GM12878 (cell line): ENCODE measurements around the gene CPSF4L. TPM values are rescaled to one million over a fixed set of nuclear protein-coding genes. Genes with fewer than 3 reads are reported as not detected.

Source experiments
- ATAC-seq: fragments of 200-7000 bp; cut with Tn5 transposase; 3 replicates; pipeline ENCODE4 v1.9.1; 2020; ENCODE audit warnings: mild to moderate bottlenecking, moderate library complexity
- BruUV-seq: library from RNA; stranded (reverse); fragments of 400-500 nt; replicated peaks from 2 replicates; lab custom pipeline; 2021; lab: Mats Ljungman, UMichigan
- CTCF ChIA-PET: fragments of 300-600 bp; sonication (Branson Sonifier 250); formaldehyde crosslinking; extraction: SDS; loops from one replicate; lab custom pipeline; 2021; ENCODE audit warnings: inconsistent platforms; lab: Yijun Ruan, JAX
- POLR2A ChIA-PET: fragments of 350-600 bp; formaldehyde crosslinking; extraction: SDS; loops from one replicate; lab custom pipeline; 2021; ENCODE audit warnings: inconsistent platforms; lab: Charles Lee
- RAD21 ChIA-PET: fragments of 300-600 bp; sonication (Branson Sonifier 250); formaldehyde crosslinking; loops from one replicate; lab custom pipeline; 2023; ENCODE audit warnings: antibody characterized with exemption; ENCODE audit not compliant: unreplicated experiment; lab: Charles Lee
- SMC1A ChIA-PET: fragments of 300-600 bp; sonication (Branson Sonifier 250); formaldehyde crosslinking; loops from one replicate; lab custom pipeline; 2023; ENCODE audit not compliant: unreplicated experiment, uncharacterized antibody; lab: Charles Lee
- DNase-seq: peaks from one replicate; pipeline ENCODE4 v3.0.0-alpha.2; 2011; ENCODE audit warnings: low read depth, low spot score
- FAIRE-seq: peaks from 3 replicates; lab custom pipeline; 2011; peaks lifted over from hg19 to GRCh38; lab: Jason Lieb, UNC
- H2AFZ ChIP-seq: 2 replicates; pipeline ENCODE4 v1.6.0; 2011; ENCODE audit warnings: low read depth, low read length, control low read depth; ENCODE audit not compliant: control insufficient read depth
- H3K27ac ChIP-seq: 2 replicates; pipeline ENCODE4 v1.5.1; 2011; ENCODE audit warnings: control low read depth; ENCODE audit not compliant: control insufficient read depth, insufficient read depth
- H3K27me3 ChIP-seq, 2 experiments: replicated peaks in 1 of 2; 2 replicates each; pipeline versions ENCODE4 v1.6.0 to v1.6.1; 2011; ENCODE audit warnings: low read length in 1 of 2; ENCODE audit not compliant: control insufficient read depth in 2 of 2, insufficient read depth in 2 of 2
- H3K36me3 ChIP-seq, 2 experiments: 2 replicates each; pipeline ENCODE4 v1.5.1; 2011; ENCODE audit warnings: low read length in 1 of 2; ENCODE audit not compliant: control insufficient read depth in 2 of 2, insufficient read depth in 2 of 2
- H3K4me1 ChIP-seq: 2 replicates; pipeline ENCODE4 v1.6.1; 2011; ENCODE audit warnings: mild to moderate bottlenecking, low read length, moderate library complexity, mixed read lengths; ENCODE audit not compliant: control insufficient read depth, insufficient read depth
- H3K4me2 ChIP-seq: 2 replicates; pipeline ENCODE4 v1.6.0; 2011; ENCODE audit warnings: control low read depth; ENCODE audit not compliant: control insufficient read depth, insufficient read depth
- H3K4me3 ChIP-seq: fragments of 200-600 bp; sonication (generic); 2 replicates; pipeline ENCODE4 v1.5.1; 2016
- H3K79me2 ChIP-seq: 2 replicates; pipeline ENCODE4 v1.6.0; 2011; ENCODE audit warnings: low read length; ENCODE audit not compliant: control insufficient read depth, insufficient read depth
- H3K9ac ChIP-seq: 2 replicates; pipeline ENCODE4 v1.8.0; 2011; ENCODE audit warnings: low read length, control low read depth, mixed read lengths; ENCODE audit not compliant: control insufficient read depth, insufficient read depth
- H3K9me3 ChIP-seq: replicated peaks from 3 replicates; pipeline ENCODE4 v1.5.1; 2011; ENCODE audit warnings: mild to moderate bottlenecking, low read length; ENCODE audit not compliant: control insufficient read depth, insufficient read depth
- H4K20me1 ChIP-seq: 2 replicates; pipeline ENCODE4 v1.6.0; 2011; ENCODE audit not compliant: control insufficient read depth, insufficient read depth
- CBX3 ChIP-seq: fragments of 200-600 bp; sonication (generic); IDR thresholded peaks from 2 replicates; pipeline ENCODE4 v1.6.1; 2016; ENCODE audit warnings: low read depth, borderline replicate concordance
- IKZF1 ChIP-seq: fragments of 450-650 bp; conservative IDR thresholded peaks from 2 replicates; pipeline ENCODE4 v1.6.1; 2017; ENCODE audit warnings: antibody characterized with exemption, mild to moderate bottlenecking
- NBN ChIP-seq: fragments of 450-650 bp; IDR thresholded peaks from 2 replicates; pipeline ENCODE4 v1.6.1; 2016
- NFYB ChIP-seq: IDR thresholded peaks from 2 replicates; pipeline ENCODE4 v1.6.1; 2011; ENCODE audit warnings: low read depth, mild to moderate bottlenecking, low read length, improper control_type of control experiment, moderate library complexity; ENCODE audit not compliant: insufficient read depth
- POLR2A ChIP-seq: IDR thresholded peaks from 2 replicates; pipeline ENCODE4 v1.6.1; 2011; ENCODE audit warnings: low read depth, mild to moderate bottlenecking, low read length
- SIN3A ChIP-seq: IDR thresholded peaks from 2 replicates; pipeline ENCODE4 v1.6.1; 2012; ENCODE audit warnings: low read depth, low read length, improper control_type of control experiment
- SRF ChIP-seq, 2 experiments: IDR thresholded peaks; 2 replicates each; pipeline ENCODE4 v1.6.1; 2011; ENCODE audit warnings: low read depth in 2 of 2, low read length in 2 of 2, mild to moderate bottlenecking in 1 of 2, moderate library complexity in 1 of 2
- TCF7 ChIP-seq: IDR thresholded peaks from 2 replicates; pipeline ENCODE4 v1.6.1; 2014; ENCODE audit warnings: antibody characterized with exemption, borderline replicate concordance
- WRNIP1 ChIP-seq: IDR thresholded peaks from 2 replicates; pipeline ENCODE4 v1.6.1; 2011; ENCODE audit warnings: low read depth, low read length, improper control_type of control experiment, borderline replicate concordance
- ZNF384 ChIP-seq: IDR thresholded peaks from 2 replicates; pipeline ENCODE4 v1.6.1; 2012; ENCODE audit warnings: low read depth, mild to moderate bottlenecking, low read length, improper control_type of control experiment, borderline replicate concordance
- WGBS: methylation state at CpG from one replicate; pipeline ENCODE4 v1.1.6; 2016; ENCODE audit warnings: low lambda C conversion rate; ENCODE audit not compliant: insufficient replicate concordance, insufficient coverage; ENCODE audit errors: missing lambda C conversion rate; 5-methylcytosine and 5-hydroxymethylcytosine counted together
- in situ Hi-C: fragments of 300-500 bp; cut with MboI; formaldehyde crosslinking; loops from 9 replicates; pipeline ENCODE4 v1.14.3; 2018; ENCODE audit warnings: mixed read lengths
- intact Hi-C: fragments of 100-400 bp; cut with micrococcal nuclease; formaldehyde crosslinking; loops from one replicate; pipeline ENCODE4 v1.14.2; 2022; ENCODE audit not compliant: unreplicated experiment
- polyA plus RNA-seq, 11 experiments: library from polyadenylated mRNA; depleted of rRNA in 4 of 11; unstranded in 6 of 11; stranded (reverse) in 5 of 11; fragments of >200 nt; fragmentation: Nextera tagmentation in 4 of 11; fragmentation: Illumina TruSeq in 1 of 11; extraction: Ambion mirVana in 4 of 11; extraction: Trizol in 1 of 11; gene quantifications; 1 replicate in 1 of 11; 2 replicates in 10 of 11; pipeline versions ENCODE4 v1.2.1 to v1.2.3, GENCODE V29; 2011 to 2016; ENCODE audit warnings: inconsistent platforms in 2 of 11, missing spikeins in 2 of 11, low read depth in 1 of 11
- total RNA-seq, 4 experiments: library from RNA; depleted of rRNA in 3 of 4; stranded (reverse); fragments of >200 nt in 3 of 4; fragmentation: Illumina TruSeq in 1 of 4; extraction: Trizol in 1 of 4; gene quantifications; 2 replicates each; pipeline versions ENCODE4 v1.2.1 to v1.2.3, GENCODE V29; 2013 to 2021
- TF ChIP-seq, protein P1 (sequence below): IDR thresholded peaks from 2 replicates; pipeline ENCODE4 v1.6.1; 2011; ENCODE audit warnings: borderline replicate concordance, low read depth, mild to moderate bottlenecking, moderate library complexity, mixed read lengths, low read length; ENCODE audit not compliant: insufficient read depth; ENCODE audit errors: extremely low read length
- TF ChIP-seq, protein P2 (sequence below): IDR thresholded peaks from 2 replicates; pipeline ENCODE4 v1.6.1; 2011; ENCODE audit warnings: low read depth, mild to moderate bottlenecking, low read length, moderate library complexity, borderline replicate concordance; ENCODE audit errors: extremely low read depth
- TF ChIP-seq, protein P3 (sequence below): IDR thresholded peaks from 2 replicates; pipeline ENCODE4 v1.6.1; 2012; ENCODE audit warnings: low read depth, low read length, improper control_type of control experiment
- TF ChIP-seq, protein P4 (sequence below): IDR thresholded peaks from 2 replicates; pipeline ENCODE4 v1.6.1; 2012; ENCODE audit warnings: low read depth, low read length, improper control_type of control experiment
- TF ChIP-seq, protein P5 (sequence below), 3 experiments: IDR thresholded peaks in 2 of 3; conservative IDR thresholded peaks in 1 of 3; 2 replicates each; pipeline ENCODE4 v1.5.1; 2011; ENCODE audit warnings: low read depth in 3 of 3, low read length in 3 of 3, mild to moderate bottlenecking in 3 of 3, control low read depth in 2 of 3, moderate library complexity in 2 of 3, inconsistent platforms in 1 of 3, mixed read lengths in 1 of 3; ENCODE audit not compliant: control insufficient read depth in 2 of 3, insufficient read depth in 1 of 3; ENCODE audit errors: extremely low read depth in 1 of 3

CPSF4L gene
- total and polyA plus RNA-seq, 10 of the 15 experiments (the other 5 are each of a cell fraction or from before 2014, with no cell fraction given): not detected

DNA sequence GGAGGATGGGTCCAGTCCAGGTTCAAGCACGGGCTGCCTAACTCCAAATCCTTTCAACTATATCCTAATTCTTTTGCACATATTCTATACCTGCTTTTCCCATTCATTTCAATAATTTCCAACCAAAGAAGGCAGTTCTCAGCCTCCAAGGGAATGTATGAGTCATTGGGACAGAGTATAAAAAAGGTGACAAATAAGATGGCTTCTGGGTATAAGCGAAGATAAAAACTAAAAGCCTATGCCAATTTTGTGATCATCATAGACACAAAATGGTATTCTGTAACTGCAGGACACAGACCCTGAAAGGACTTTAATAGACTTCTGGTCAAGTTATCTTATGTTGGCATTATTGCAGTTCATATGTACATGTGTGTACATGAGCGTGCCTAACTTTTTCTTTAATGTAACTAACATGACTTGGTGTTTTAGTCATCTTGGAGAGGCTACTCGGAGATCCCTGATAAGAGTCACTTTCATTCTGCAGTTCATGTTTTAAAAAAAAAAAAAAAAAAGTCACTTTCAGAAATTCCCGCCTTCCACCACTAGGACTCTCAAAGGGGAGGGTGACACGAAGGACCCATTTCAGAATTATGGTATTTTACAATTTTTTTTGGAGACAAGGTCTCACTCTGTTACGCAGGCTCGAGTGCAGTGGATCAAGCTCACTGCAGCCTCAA, 51.5 kb downstream of the CPSF4L start:
- in situ Hi-C loops: no loop called here
- ChIA-PET RAD21 (no interaction called here), SMC1A (no interaction called here), CTCF (interaction anchor here (0.6 kb wide), 2 partner anchors 82 to 86 kb away, joined by 3 read pairs; no protein-coding TSS in a partner anchor), POLR2A (interaction anchor here (0.6 to 0.7 kb wide), 2 partner anchors 278 to 1257 kb away, joined by 3 read pairs; no protein-coding TSS in a partner anchor)
- no peak overlapping the region for H3K27ac ChIP-seq
- ATAC-seq (no peak), FAIRE-seq (peak; percentile 7), DNase-seq (no peak)
- H3K4me3 ChIP-seq: no peak overlapping the region
- TF ChIP-seq, protein P1, sequence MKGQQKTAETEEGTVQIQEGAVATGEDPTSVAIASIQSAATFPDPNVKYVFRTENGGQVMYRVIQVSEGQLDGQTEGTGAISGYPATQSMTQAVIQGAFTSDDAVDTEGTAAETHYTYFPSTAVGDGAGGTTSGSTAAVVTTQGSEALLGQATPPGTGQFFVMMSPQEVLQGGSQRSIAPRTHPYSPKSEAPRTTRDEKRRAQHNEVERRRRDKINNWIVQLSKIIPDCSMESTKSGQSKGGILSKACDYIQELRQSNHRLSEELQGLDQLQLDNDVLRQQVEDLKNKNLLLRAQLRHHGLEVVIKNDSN: no peak
- TF ChIP-seq, protein P2, sequence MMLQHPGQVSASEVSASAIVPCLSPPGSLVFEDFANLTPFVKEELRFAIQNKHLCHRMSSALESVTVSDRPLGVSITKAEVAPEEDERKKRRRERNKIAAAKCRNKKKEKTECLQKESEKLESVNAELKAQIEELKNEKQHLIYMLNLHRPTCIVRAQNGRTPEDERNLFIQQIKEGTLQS: no peak
- no peak for TF ChIP-seq WRNIP1
- TF ChIP-seq NFYB: no peak
- no peak for TF ChIP-seq TCF7
- TF ChIP-seq POLR2A: no peak
- TF ChIP-seq, protein P3, sequence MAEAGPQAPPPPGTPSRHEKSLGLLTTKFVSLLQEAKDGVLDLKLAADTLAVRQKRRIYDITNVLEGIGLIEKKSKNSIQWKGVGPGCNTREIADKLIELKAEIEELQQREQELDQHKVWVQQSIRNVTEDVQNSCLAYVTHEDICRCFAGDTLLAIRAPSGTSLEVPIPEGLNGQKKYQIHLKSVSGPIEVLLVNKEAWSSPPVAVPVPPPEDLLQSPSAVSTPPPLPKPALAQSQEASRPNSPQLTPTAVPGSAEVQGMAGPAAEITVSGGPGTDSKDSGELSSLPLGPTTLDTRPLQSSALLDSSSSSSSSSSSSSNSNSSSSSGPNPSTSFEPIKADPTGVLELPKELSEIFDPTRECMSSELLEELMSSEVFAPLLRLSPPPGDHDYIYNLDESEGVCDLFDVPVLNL: no peak
- TF ChIP-seq, protein P4, sequence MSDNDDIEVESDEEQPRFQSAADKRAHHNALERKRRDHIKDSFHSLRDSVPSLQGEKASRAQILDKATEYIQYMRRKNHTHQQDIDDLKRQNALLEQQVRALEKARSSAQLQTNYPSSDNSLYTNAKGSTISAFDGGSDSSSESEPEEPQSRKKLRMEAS: no peak
- TF ChIP-seq CBX3: no peak
- no peak for TF ChIP-seq IKZF1
- TF ChIP-seq, protein P5, sequence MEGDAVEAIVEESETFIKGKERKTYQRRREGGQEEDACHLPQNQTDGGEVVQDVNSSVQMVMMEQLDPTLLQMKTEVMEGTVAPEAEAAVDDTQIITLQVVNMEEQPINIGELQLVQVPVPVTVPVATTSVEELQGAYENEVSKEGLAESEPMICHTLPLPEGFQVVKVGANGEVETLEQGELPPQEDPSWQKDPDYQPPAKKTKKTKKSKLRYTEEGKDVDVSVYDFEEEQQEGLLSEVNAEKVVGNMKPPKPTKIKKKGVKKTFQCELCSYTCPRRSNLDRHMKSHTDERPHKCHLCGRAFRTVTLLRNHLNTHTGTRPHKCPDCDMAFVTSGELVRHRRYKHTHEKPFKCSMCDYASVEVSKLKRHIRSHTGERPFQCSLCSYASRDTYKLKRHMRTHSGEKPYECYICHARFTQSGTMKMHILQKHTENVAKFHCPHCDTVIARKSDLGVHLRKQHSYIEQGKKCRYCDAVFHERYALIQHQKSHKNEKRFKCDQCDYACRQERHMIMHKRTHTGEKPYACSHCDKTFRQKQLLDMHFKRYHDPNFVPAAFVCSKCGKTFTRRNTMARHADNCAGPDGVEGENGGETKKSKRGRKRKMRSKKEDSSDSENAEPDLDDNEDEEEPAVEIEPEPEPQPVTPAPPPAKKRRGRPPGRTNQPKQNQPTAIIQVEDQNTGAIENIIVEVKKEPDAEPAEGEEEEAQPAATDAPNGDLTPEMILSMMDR (IDR thresholded peaks at IDR 0.05 in 2 of 3, conservative IDR thresholded peaks at IDR 0.05 in 1 of 3; ENCODE audit: control insufficient read depth in 2 of 3, extremely low read depth in 1 of 3, insufficient read depth in 1 of 3, low read depth in 3 of 3, low read length in 3 of 3): 0 out of 6 replicates have a peak, but pooled peaks of 1 of the 3 experiments have one; percentile 13
- no peak for TF ChIP-seq SIN3A
- peak; percentile 50; the same call in 1 of the 2 replicates for TF ChIP-seq ZNF384
- no peak for TF ChIP-seq SRF (IDR thresholded peaks at IDR 0.05; ENCODE audit: low read depth in 2 of 2, low read length in 2 of 2)
- no peak for TF ChIP-seq NBN
- H3K9ac ChIP-seq: no peak overlapping the region
- H2AFZ ChIP-seq: no peak overlapping the region
- no TSS peak for BruUV-seq
- H3K4me2 ChIP-seq: no peak overlapping the region
- intact Hi-C loops: no loop called here
- peaks cover 16 to 29% of the 10 kb centered on the region in 2 experiments for H3K36me3 ChIP-seq
- H3K79me2 ChIP-seq: no peaks in the 10 kb centered on the region; the same call in none of the 2 replicates
- no peaks in the 10 kb centered on the region; the same call in none of the 2 replicates for H4K20me1 ChIP-seq
- WGBS: 83% methylated on average over 8 of the region's 8 CpGs
- peaks cover 4% of the 10 kb centered on the region; the same call in 1 of the 2 replicates for H3K4me1 ChIP-seq
- H3K27me3 ChIP-seq: no peaks in the 10 kb centered on the region
- H3K9me3 ChIP-seq: no peaks in the 10 kb centered on the region
